ENCODE data around the gene BMPR1A. TPM values are rescaled to one million over a fixed set of nuclear protein-coding genes. Genes with fewer than 3 reads are reported as not detected.

The BMPR1A gene
- total and polyA plus RNA-seq, 2 of the 13 experiments (the other 11 are each of a cell fraction or from before 2014, with no cell fraction given) = 17.8 to 44.2 TPM

DNA sequence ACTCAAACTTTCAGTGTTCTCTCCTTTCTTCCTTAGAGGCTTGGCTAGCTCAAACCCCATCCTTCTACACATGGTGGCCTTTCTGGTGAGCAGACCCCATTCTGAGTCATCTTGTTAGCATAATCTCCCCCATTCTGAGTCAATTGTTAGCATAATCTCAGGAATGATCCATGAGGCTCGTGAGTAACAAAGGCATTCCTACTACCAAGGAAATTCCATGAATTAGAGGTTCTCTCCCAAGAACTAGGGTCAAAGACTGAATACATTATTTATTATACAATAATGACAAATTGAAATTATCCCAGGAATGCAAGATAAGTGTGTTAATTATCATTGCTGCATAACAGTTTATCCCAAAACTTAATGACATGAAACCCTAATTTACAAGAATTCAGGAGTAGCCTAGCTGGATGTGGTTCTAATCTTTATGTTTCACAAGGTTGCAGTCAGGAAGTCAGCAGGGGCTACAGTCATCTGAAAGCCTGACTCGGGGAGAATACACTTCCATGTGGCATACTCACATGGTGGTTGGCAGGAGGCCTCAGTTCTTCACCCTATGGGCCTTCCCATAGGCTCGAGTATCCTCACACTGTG is 100.8 kb downstream of the BMPR1A start:
- in situ Hi-C loops (cut with HindIII; ENCODE audit: extremely low pct_ligation_motif_present, low pct_unique_long_range_greater_than_20kb) (no loop called here), intact Hi-C loops (cut with micrococcal nuclease; ENCODE audit: unreplicated experiment) (no loop called here)
- Histone ChIP-seq H3K36me3 (replicated peaks in 1 of 2; ENCODE audit: control insufficient read depth in 1 of 2, insufficient read depth in 2 of 2, low read length in 2 of 2) (peaks cover 0 to 9% of the 10 kb centered on the region in 2 experiments; a peak in 3 of 5 replicates), H3K4me3 (replicated peaks in 1 of 3; ENCODE audit: insufficient read depth in 1 of 3, low read depth in 2 of 3, low read length in 3 of 3) (no peak overlapping the region), H3K4me2 (ENCODE audit: low read depth, low read length) (no peak overlapping the region), H3K27me3 (ENCODE audit: control insufficient read depth in 1 of 2, insufficient read depth in 2 of 2, low read length in 2 of 2) (no peaks in the 10 kb centered on the region), H3K4me1 (ENCODE audit: insufficient read depth, low read length) (peaks cover 16% of the 10 kb centered on the region), H2AFZ (ENCODE audit: low read length) (no peak overlapping the region), H3K9ac (ENCODE audit: insufficient read depth, low read depth, low read length) (no peak overlapping the region), H3K9me3 (ENCODE audit: low read length) (no peaks in the 10 kb centered on the region), H3K27ac (ENCODE audit: extremely low read length, insufficient read depth, low read length) (no peak overlapping the region), H3K79me2 (ENCODE audit: insufficient read depth, low read length) (no peaks in the 10 kb centered on the region), H4K20me1 (ENCODE audit: insufficient read depth, low read length) (peaks cover 15% of the 10 kb centered on the region; the same call in 1 of the 2 replicates)
- WGBS (ENCODE audit: low lambda C conversion rate) = 91% methylated on average over 3 of the region's 3 CpGs
- no TSS peak for BruUV-seq (replicated peaks)
- ATAC-seq = no peak
- CTCF ChIA-PET (ENCODE audit: low intra/inter-chr PET ratio, low total read pairs) = no interaction called here
- POLR2A ChIA-PET = no interaction called here
- TF ChIP-seq ZNF367 (CRISPR knock-in tag; IDR thresholded peaks at IDR 0.05; ENCODE audit: borderline replicate concordance) = no peak
- FAIRE-seq = no peak
- DNase-seq (ENCODE audit: low spot score) = no peak

DNA sequence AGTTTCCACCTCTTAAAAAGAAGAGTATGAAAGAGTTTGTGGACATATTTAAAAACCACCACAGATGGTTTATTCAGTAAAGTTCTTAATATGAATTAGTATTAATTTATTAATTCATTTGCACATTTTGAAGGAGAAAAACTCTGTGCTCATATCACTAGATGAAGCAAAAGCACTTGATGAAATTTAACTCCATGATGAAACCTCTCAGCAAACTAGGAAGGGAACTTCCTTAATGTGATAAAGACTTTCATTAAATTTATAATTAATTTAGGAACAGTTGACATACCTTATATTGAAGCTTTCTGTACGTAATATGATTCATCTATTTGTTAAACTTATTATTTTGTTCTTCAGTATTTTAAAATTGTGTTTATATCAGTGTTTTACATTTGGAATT is 101.6 kb downstream of the BMPR1A start:
- POLR2A ChIA-PET = no interaction called here
- Histone ChIP-seq H3K4me3 (replicated peaks in 1 of 3; ENCODE audit: insufficient read depth in 1 of 3, low read depth in 2 of 3, low read length in 3 of 3) (no peak overlapping the region), H3K4me1 (ENCODE audit: insufficient read depth, low read length) (peaks cover 24% of the 10 kb centered on the region), H4K20me1 (ENCODE audit: insufficient read depth, low read length) (peaks cover 20% of the 10 kb centered on the region), H2AFZ (ENCODE audit: low read length) (no peak overlapping the region), H3K4me2 (ENCODE audit: low read depth, low read length) (no peak overlapping the region), H3K27me3 (ENCODE audit: control insufficient read depth in 1 of 2, insufficient read depth in 2 of 2, low read length in 2 of 2) (no peaks in the 10 kb centered on the region), H3K9ac (ENCODE audit: insufficient read depth, low read depth, low read length) (no peak overlapping the region), H3K36me3 (replicated peaks in 1 of 2; ENCODE audit: control insufficient read depth in 1 of 2, insufficient read depth in 2 of 2, low read length in 2 of 2) (peaks cover 0 to 8% of the 10 kb centered on the region in 2 experiments; a peak in 3 of 5 replicates), H3K27ac (ENCODE audit: extremely low read length, insufficient read depth, low read length) (no peak overlapping the region), H3K9me3 (ENCODE audit: low read length) (no peaks in the 10 kb centered on the region), H3K79me2 (ENCODE audit: insufficient read depth, low read length) (no peaks in the 10 kb centered on the region)
- TF ChIP-seq ZFP41 (CRISPR knock-in tag; IDR thresholded peaks at IDR 0.05; ENCODE audit: borderline replicate concordance) = no peak
- TF ChIP-seq ZFY (CRISPR knock-in tag; IDR thresholded peaks at IDR 0.05) = no peak
- DNase-seq (ENCODE audit: low spot score) (no peak), FAIRE-seq (no peak), ATAC-seq (no peak)
- intact Hi-C loops (cut with micrococcal nuclease; ENCODE audit: unreplicated experiment) (no loop called here), in situ Hi-C loops (cut with HindIII; ENCODE audit: extremely low pct_ligation_motif_present, low pct_unique_long_range_greater_than_20kb) (no loop called here)
- no TSS peak for BruUV-seq (replicated peaks)
- 94% methylated on average over 1 of the region's 1 CpG for WGBS (ENCODE audit: low lambda C conversion rate)
- CTCF ChIA-PET (ENCODE audit: low intra/inter-chr PET ratio, low total read pairs) = no interaction called here

Measured in HepG2 (cell line).